HL-60 (cell line): Measurements from ENCODE around the gene TJP3.

Experiments
- DNase-seq, 2 experiments: peaks; one replicate each; pipeline ENCODE4 v3.0.0-alpha.2; 2010 to 2020; ENCODE audit warnings: low read depth in 1 of 2, low spot score in 1 of 2
- H3K27ac ChIP-seq: fragments of 250-450 bp; sonication (Bioruptor Pico); replicated peaks from 2 replicates; pipeline ENCODE4 v1.5.1; 2020; ENCODE audit warnings: mild to moderate bottlenecking, moderate library complexity
- H3K27me3 ChIP-seq: fragments of 250-450 bp; sonication (Bioruptor Pico); 2 replicates; pipeline ENCODE4 v1.5.1; 2021; ENCODE audit warnings: mild to moderate bottlenecking, moderate library complexity; ENCODE audit not compliant: insufficient read depth, poor library complexity, severe bottlenecking
- H3K4me3 ChIP-seq: replicated peaks from 2 replicates; pipeline ENCODE4 v1.5.1; 2011; ENCODE audit warnings: mild to moderate bottlenecking, control low read depth, low read length; ENCODE audit not compliant: insufficient read depth
- CTCF ChIP-seq: IDR thresholded peaks from one replicate; pipeline ENCODE4 v1.5.1; 2011; ENCODE audit warnings: low read length, control low read depth, inconsistent platforms; ENCODE audit not compliant: insufficient read depth
- GABPA ChIP-seq: IDR thresholded peaks from 2 replicates; pipeline ENCODE4 v1.6.1; 2012; ENCODE audit warnings: low read depth
- POLR2AphosphoS5 ChIP-seq: IDR thresholded peaks from 2 replicates; pipeline ENCODE4 v1.6.1; 2012; ENCODE audit warnings: low read depth
- REST ChIP-seq: IDR thresholded peaks from 2 replicates; pipeline ENCODE4 v1.6.1; 2012; ENCODE audit warnings: low read depth; ENCODE audit not compliant: insufficient replicate concordance
- SPI1 ChIP-seq: IDR thresholded peaks from 2 replicates; pipeline ENCODE4 v1.6.1; 2012; ENCODE audit warnings: low read depth, mild to moderate bottlenecking, borderline replicate concordance

The TJP3 gene

GRCh38 chr19:3784607-3785450 is 76.6 kb downstream of the TJP3 start:
- peak; percentile 52; the same call in 1 of the 2 replicates for TF ChIP-seq SPI1
- TF ChIP-seq GABPA = no peak
- peak overlapping the region; percentile 73 for H3K27ac ChIP-seq
- H3K27me3 ChIP-seq = no peaks in the 10 kb centered on the region
- H3K4me3 ChIP-seq = peak overlapping the region; percentile 49
- DNase-seq = no peak

- peak; percentile 44 to 78 for DNase-seq
- peak overlapping the region; percentile 73 for H3K27ac ChIP-seq
- peaks cover under 1% of the 10 kb centered on the region for H3K27me3 ChIP-seq
- peak; percentile 44; the same call in 1 of the 2 replicates for TF ChIP-seq POLR2AphosphoS5
- no peak for TF ChIP-seq SPI1
- no peak for TF ChIP-seq CTCF
- no peak for TF ChIP-seq GABPA
- H3K4me3 ChIP-seq = peak overlapping the region; percentile 49
Observed at GRCh38 chr19:3785451-3785937, 77.3 kb downstream of the TJP3 start.

GRCh38 chr19:3785938-3786824 is 78.0 kb downstream of the TJP3 start, which contains the start of gene MATK:
MATK (minus strand) TSS chr19:3786381; CDS start chr19:3785135, 1,246 bp downstream.
- peak within 1 kb of the TSS; percentile 49 for H3K4me3 ChIP-seq
- peak within 1 kb of the TSS; percentile 73 for H3K27ac ChIP-seq
- peak; percentile 55 to 75 for DNase-seq
- TF ChIP-seq GABPA (no peak), CTCF (no peak), SPI1 (peak; percentile 76), POLR2AphosphoS5 (no peak), REST (no peak)
- peaks cover 2% of the 10 kb centered on the region for H3K27me3 ChIP-seq

- Histone ChIP-seq H3K27me3 (peaks cover 2% of the 10 kb centered on the region), H3K4me3 (no peak overlapping the region), H3K27ac (no peak overlapping the region)
- no peak for TF ChIP-seq POLR2AphosphoS5
- TF ChIP-seq REST = no peak
- TF ChIP-seq SPI1 = no peak
- TF ChIP-seq GABPA = no peak
- TF ChIP-seq CTCF = no peak
- no peak for DNase-seq
Observed at GRCh38 chr19:3788996-3789778, 81.0 kb downstream of the TJP3 start.
